Prostate gland (tissue), 2 donors: ENCODE results near the gene CDX1.

ENCODE experiments used
- POLR2A ChIP-seq: fragments of 450-650 bp; IDR thresholded peaks from one replicate; pipeline ENCODE4 v1.6.1; 2016; ENCODE audit warnings: antibody characterized with exemption, mild to moderate bottlenecking
- POLR2AphosphoS5 ChIP-seq: sonication (generic); formaldehyde crosslinking; IDR thresholded peaks from one replicate; pipeline ENCODE4 v1.6.1; 2017; ENCODE audit warnings: antibody characterized with exemption
- TF ChIP-seq, protein P1 (sequence below), 4 experiments: fragments of 200-600 bp in 2 of 4; fragments of 450-650 bp in 2 of 4; sonication (generic) in 2 of 4; IDR thresholded peaks; 1 replicate in 3 of 4; 2 replicates in 1 of 4; pipeline ENCODE4 v1.5.1; 2016 to 2019; ENCODE audit warnings: antibody characterized with exemption in 4 of 4, mild to moderate bottlenecking in 2 of 4, moderate library complexity in 2 of 4

DNA sequence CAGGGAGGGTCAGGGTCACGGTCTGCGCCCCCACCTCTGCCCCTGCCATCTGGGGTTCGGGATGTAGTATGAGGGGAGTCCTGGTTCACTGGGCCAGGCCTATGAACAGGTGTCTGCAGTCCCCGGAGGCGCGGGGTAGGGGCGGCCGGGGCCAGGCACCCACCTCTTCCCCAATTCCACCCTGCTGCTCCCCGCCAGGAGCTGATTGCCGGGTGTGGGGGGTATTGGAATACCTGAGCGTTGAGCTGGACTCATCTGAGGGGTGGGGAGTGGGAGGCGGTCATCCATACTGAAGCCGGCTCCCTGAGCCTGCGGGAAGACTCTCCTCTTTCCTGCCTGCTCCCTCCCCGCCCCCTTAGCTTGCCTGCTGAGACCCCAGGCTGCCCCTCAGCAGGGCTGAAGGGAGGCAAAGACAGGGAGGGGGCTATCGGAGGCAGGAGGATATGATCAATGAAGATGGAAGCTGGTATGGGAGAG lies 24.0 kb downstream of the CDX1 start:
- TF ChIP-seq, protein P1, sequence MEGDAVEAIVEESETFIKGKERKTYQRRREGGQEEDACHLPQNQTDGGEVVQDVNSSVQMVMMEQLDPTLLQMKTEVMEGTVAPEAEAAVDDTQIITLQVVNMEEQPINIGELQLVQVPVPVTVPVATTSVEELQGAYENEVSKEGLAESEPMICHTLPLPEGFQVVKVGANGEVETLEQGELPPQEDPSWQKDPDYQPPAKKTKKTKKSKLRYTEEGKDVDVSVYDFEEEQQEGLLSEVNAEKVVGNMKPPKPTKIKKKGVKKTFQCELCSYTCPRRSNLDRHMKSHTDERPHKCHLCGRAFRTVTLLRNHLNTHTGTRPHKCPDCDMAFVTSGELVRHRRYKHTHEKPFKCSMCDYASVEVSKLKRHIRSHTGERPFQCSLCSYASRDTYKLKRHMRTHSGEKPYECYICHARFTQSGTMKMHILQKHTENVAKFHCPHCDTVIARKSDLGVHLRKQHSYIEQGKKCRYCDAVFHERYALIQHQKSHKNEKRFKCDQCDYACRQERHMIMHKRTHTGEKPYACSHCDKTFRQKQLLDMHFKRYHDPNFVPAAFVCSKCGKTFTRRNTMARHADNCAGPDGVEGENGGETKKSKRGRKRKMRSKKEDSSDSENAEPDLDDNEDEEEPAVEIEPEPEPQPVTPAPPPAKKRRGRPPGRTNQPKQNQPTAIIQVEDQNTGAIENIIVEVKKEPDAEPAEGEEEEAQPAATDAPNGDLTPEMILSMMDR (IDR thresholded peaks at IDR 0.05) = no peak
- TF ChIP-seq POLR2AphosphoS5 (no peak), POLR2A (no peak)
